AG09319 (cell line): ENCODE measurements around the gene CADM3.

Experiments
- DNase-seq: peaks from one replicate; pipeline ENCODE4 v3.0.0-alpha.2; 2010; ENCODE audit warnings: low read depth; ENCODE audit errors: extremely low read depth
- TF ChIP-seq, protein P1 (sequence below): IDR thresholded peaks from 2 replicates; pipeline ENCODE4 v1.5.1; 2011; ENCODE audit warnings: low read depth, mild to moderate bottlenecking, inconsistent platforms, low read length, moderate library complexity

The CADM3 gene

GRCh38 chr1:159239551-159240220 lies 68.3 kb downstream of the CADM3 start:
- TF ChIP-seq, protein P1, sequence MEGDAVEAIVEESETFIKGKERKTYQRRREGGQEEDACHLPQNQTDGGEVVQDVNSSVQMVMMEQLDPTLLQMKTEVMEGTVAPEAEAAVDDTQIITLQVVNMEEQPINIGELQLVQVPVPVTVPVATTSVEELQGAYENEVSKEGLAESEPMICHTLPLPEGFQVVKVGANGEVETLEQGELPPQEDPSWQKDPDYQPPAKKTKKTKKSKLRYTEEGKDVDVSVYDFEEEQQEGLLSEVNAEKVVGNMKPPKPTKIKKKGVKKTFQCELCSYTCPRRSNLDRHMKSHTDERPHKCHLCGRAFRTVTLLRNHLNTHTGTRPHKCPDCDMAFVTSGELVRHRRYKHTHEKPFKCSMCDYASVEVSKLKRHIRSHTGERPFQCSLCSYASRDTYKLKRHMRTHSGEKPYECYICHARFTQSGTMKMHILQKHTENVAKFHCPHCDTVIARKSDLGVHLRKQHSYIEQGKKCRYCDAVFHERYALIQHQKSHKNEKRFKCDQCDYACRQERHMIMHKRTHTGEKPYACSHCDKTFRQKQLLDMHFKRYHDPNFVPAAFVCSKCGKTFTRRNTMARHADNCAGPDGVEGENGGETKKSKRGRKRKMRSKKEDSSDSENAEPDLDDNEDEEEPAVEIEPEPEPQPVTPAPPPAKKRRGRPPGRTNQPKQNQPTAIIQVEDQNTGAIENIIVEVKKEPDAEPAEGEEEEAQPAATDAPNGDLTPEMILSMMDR: no peak
- DNase-seq: no peak

DNA sequence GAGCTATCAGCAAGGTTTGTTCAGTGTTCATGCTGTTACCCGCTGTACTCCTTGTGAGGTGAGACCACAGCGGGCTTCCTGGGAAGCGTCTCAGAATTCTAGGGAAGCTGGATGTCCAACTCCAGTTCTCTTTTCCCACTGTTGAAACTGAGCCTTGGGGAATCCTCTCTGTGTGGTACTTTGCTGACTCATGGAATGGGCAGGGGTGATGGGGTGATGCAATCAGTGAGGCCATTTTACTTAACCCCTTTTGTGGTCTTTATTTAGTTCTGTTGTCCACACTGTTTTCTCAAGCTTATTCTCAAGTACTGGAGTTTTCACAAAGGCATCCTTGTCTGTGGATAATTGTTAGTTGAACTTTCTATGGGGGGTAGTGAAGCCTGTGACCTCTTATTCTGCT lies 75.9 kb downstream of the CADM3 start:
- TF ChIP-seq, protein P1: no peak
- no peak for DNase-seq

DNA sequence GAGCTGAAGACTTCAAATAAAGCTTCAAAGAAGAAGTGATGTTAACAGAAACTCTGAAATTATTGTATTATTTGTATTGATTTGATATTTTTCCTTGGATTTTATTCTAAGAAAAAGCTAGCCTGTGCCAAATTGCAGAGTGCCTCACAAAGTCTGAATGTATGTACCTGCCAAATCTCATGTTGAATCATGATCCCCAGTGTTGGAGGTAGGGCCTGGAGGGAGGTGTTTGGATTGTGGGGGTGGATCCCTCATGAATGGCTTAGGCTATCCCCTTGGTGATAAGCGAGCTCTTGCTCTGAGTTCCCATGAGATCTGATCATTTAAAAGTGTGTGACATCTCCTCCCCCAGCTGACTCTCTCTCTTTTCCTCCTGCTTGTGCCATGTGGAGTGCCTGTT lies 76.9 kb downstream of the CADM3 start:
- no peak for DNase-seq
- TF ChIP-seq, protein P1: no peak

- TF ChIP-seq, protein P1: no peak
- DNase-seq: no peak
Measured at GRCh38 chr1:159250638-159251216, 79.3 kb downstream of the CADM3 start.
